GM19193 (cell line): ENCODE data around the gene ASH1L.

ENCODE experiments used
- POLR2A ChIP-seq: IDR thresholded peaks from 4 replicates; pipeline ENCODE4 v1.6.1; 2011; ENCODE audit not compliant: insufficient read depth, insufficient read length; ENCODE audit errors: extremely low read depth

The ASH1L gene

GRCh38 chr1:155455588-155456195 lies 106.9 kb downstream of the ASH1L start:
- no peak for TF ChIP-seq POLR2A

GRCh38 chr1:155454096-155454495 lies 108.5 kb downstream of the ASH1L start:
- TF ChIP-seq POLR2A: no peak

- no peak for TF ChIP-seq POLR2A
Observed at GRCh38 chr1:155453141-155453540, 109.5 kb downstream of the ASH1L start.

GRCh38 chr1:155451199-155451598 lies 111.4 kb downstream of the ASH1L start:
- no peak for TF ChIP-seq POLR2A

GRCh38 chr1:155437405-155437804 lies 125.2 kb downstream of the ASH1L start:
- no peak for TF ChIP-seq POLR2A

GRCh38 chr1:155424091-155424490 lies 138.5 kb downstream of the ASH1L start:
- TF ChIP-seq POLR2A: no peak

- no peak for TF ChIP-seq POLR2A
Observed at GRCh38 chr1:155420788-155421187, 141.8 kb downstream of the ASH1L start.

GRCh38 chr1:155410931-155411330 lies 151.7 kb downstream of the ASH1L start:
- TF ChIP-seq POLR2A: no peak

- no peak for TF ChIP-seq POLR2A
Observed at GRCh38 chr1:155396874-155397476, 165.6 kb downstream of the ASH1L start.

GRCh38 chr1:155392898-155393411 lies 169.6 kb downstream of the ASH1L start:
- TF ChIP-seq POLR2A: no peak

- TF ChIP-seq POLR2A: no peak
Observed at GRCh38 chr1:155389826-155390225, 172.8 kb downstream of the ASH1L start.

- TF ChIP-seq POLR2A: no peak
Observed at GRCh38 chr1:155383406-155383805, 179.2 kb downstream of the ASH1L start.

- no peak for TF ChIP-seq POLR2A
Observed at GRCh38 chr1:155379631-155380090, 182.9 kb downstream of the ASH1L start.

- no peak for TF ChIP-seq POLR2A
Observed at GRCh38 chr1:155379180-155379579, 183.4 kb downstream of the ASH1L start.

- no peak for TF ChIP-seq POLR2A
Observed at GRCh38 chr1:155360051-155360450, 202.6 kb downstream of the ASH1L start.

- no peak for TF ChIP-seq POLR2A
Observed at GRCh38 chr1:155352631-155353030, 210.0 kb downstream of the ASH1L start.
